Measurements from ENCODE around the gene ACKR2. TPM values are rescaled to one million over a fixed set of nuclear protein-coding genes. Genes with fewer than 3 reads are reported as not detected.

The ACKR2 gene
- total and polyA plus RNA-seq, 2 of the 13 experiments (the other 11 are each of a cell fraction or from before 2014, with no cell fraction given), result 1.1 to 1.9 TPM

- TF ChIP-seq ZNF574 (CRISPR knock-in tag; IDR thresholded peaks at IDR 0.05) (peak; percentile 45; the same call in 1 of the 2 replicates), MIER2 (CRISPR knock-in tag; IDR thresholded peaks at IDR 0.05) (no peak; the same call in 1 of the 2 replicates), ZFP36L2 (CRISPR knock-in tag; IDR thresholded peaks at IDR 0.05) (no peak), JDP2 (CRISPR knock-in tag; IDR thresholded peaks at IDR 0.05; ENCODE audit: borderline replicate concordance) (no peak; the same call in 1 of the 2 replicates), PBX3 (CRISPR knock-in tag; IDR thresholded peaks at IDR 0.05; ENCODE audit: borderline replicate concordance) (no peak), ZNF737 (CRISPR knock-in tag; IDR thresholded peaks at IDR 0.05; ENCODE audit: borderline replicate concordance) (0 out of 2 replicates have a peak, but pooled peaks have one; percentile 16), ETV5 (CRISPR knock-in tag; IDR thresholded peaks at IDR 0.05; ENCODE audit: borderline replicate concordance) (peak; percentile 61; the same call in 1 of the 2 replicates), ZNF143 (CRISPR knock-in tag; IDR thresholded peaks at IDR 0.05) (no peak), ZNF619 (CRISPR knock-in tag; IDR thresholded peaks at IDR 0.05) (no peak; the same call in 1 of the 2 replicates), CREB3 (CRISPR knock-in tag; IDR thresholded peaks at IDR 0.05) (no peak), YY1 (IDR thresholded peaks at IDR 0.05; ENCODE audit: insufficient read depth, insufficient replicate concordance, low read depth, low read length) (no peak), ZSCAN30 (CRISPR knock-in tag; IDR thresholded peaks at IDR 0.05) (no peak; the same call in 1 of the 2 replicates), CEBPZ (IDR thresholded peaks at IDR 0.05; ENCODE audit: low read length) (no peak), SMAD9 (CRISPR knock-in tag; IDR thresholded peaks at IDR 0.05) (no peak), ZBED4 (CRISPR knock-in tag; IDR thresholded peaks at IDR 0.05; ENCODE audit: borderline replicate concordance) (no peak)
These were observed 46.5 kb downstream of the ACKR2 start (continued) for GRCh38 chr3:42855547-42856380.
